ENCODE results near the gene IQGAP2.

IQGAP2 gene

GRCh38 chr5:76490960-76491359 lies 87.9 kb downstream of the IQGAP2 start:
- no peak overlapping the region for H3K4me3 ChIP-seq (ENCODE audit: low read length in 2 of 2)
- no peaks in the 10 kb centered on the region for H3K4me1 ChIP-seq (ENCODE audit: control insufficient read depth, insufficient read depth, low read length)
- peaks cover 0 to 4% of the 10 kb centered on the region in 2 donors for H3K9me3 ChIP-seq (ENCODE audit: control insufficient read depth in 2 of 2, low read length in 2 of 2)
- no peak overlapping the region for H3K9ac ChIP-seq (ENCODE audit: low read length in 2 of 2)
- H3K27ac ChIP-seq (ENCODE audit: low read length): no peak overlapping the region
- H3K27me3 ChIP-seq (ENCODE audit: control insufficient read depth in 1 of 2, insufficient read depth in 2 of 2, low read length in 2 of 2): no peaks in the 10 kb centered on the region
- no peaks in the 10 kb centered on the region for H3K36me3 ChIP-seq (ENCODE audit: control insufficient read depth in 2 of 2, insufficient read depth in 2 of 2, low read length in 2 of 2)

GRCh38 chr5:76492819-76493189 lies 89.7 kb downstream of the IQGAP2 start:
- H3K27ac ChIP-seq (ENCODE audit: low read length): no peak overlapping the region
- no peaks in the 10 kb centered on the region for H3K36me3 ChIP-seq (ENCODE audit: control insufficient read depth in 2 of 2, insufficient read depth in 2 of 2, low read length in 2 of 2)
- no peak overlapping the region for H3K4me3 ChIP-seq (ENCODE audit: low read length in 2 of 2)
- no peak overlapping the region for H3K9ac ChIP-seq (ENCODE audit: low read length in 2 of 2)
- H3K27me3 ChIP-seq (ENCODE audit: control insufficient read depth in 1 of 2, insufficient read depth in 2 of 2, low read length in 2 of 2): no peaks in the 10 kb centered on the region
- no peaks in the 10 kb centered on the region for H3K4me1 ChIP-seq (ENCODE audit: control insufficient read depth, insufficient read depth, low read length)
- peaks cover 0 to 4% of the 10 kb centered on the region in 2 donors for H3K9me3 ChIP-seq (ENCODE audit: control insufficient read depth in 2 of 2, low read length in 2 of 2)

- Histone ChIP-seq H3K9me3 (ENCODE audit: control insufficient read depth in 2 of 2, low read length in 2 of 2) (peaks cover 0 to 4% of the 10 kb centered on the region in 2 donors), H3K4me1 (ENCODE audit: control insufficient read depth, insufficient read depth, low read length) (no peaks in the 10 kb centered on the region), H3K36me3 (ENCODE audit: control insufficient read depth in 2 of 2, insufficient read depth in 2 of 2, low read length in 2 of 2) (no peaks in the 10 kb centered on the region), H3K27me3 (ENCODE audit: control insufficient read depth in 1 of 2, insufficient read depth in 2 of 2, low read length in 2 of 2) (no peaks in the 10 kb centered on the region), H3K4me3 (ENCODE audit: low read length in 2 of 2) (no peak overlapping the region), H3K27ac (ENCODE audit: low read length) (no peak overlapping the region), H3K9ac (ENCODE audit: low read length in 2 of 2) (no peak overlapping the region)
Measured at GRCh38 chr5:76493190-76493837, 90.2 kb downstream of the IQGAP2 start.

- Histone ChIP-seq H3K9me3 (ENCODE audit: control insufficient read depth in 2 of 2, low read length in 2 of 2) (peaks cover 0 to 4% of the 10 kb centered on the region in 2 donors), H3K9ac (ENCODE audit: low read length in 2 of 2) (no peak overlapping the region), H3K36me3 (ENCODE audit: control insufficient read depth in 2 of 2, insufficient read depth in 2 of 2, low read length in 2 of 2) (no peaks in the 10 kb centered on the region), H3K4me3 (ENCODE audit: low read length in 2 of 2) (no peak overlapping the region), H3K27ac (ENCODE audit: low read length) (no peak overlapping the region), H3K4me1 (ENCODE audit: control insufficient read depth, insufficient read depth, low read length) (no peaks in the 10 kb centered on the region), H3K27me3 (ENCODE audit: control insufficient read depth in 1 of 2, insufficient read depth in 2 of 2, low read length in 2 of 2) (no peaks in the 10 kb centered on the region)
Measured at GRCh38 chr5:76494201-76494600, 91.1 kb downstream of the IQGAP2 start.

GRCh38 chr5:76495870-76496269 lies 92.8 kb downstream of the IQGAP2 start:
- Histone ChIP-seq H3K9ac (ENCODE audit: low read length in 2 of 2) (no peak overlapping the region), H3K36me3 (ENCODE audit: control insufficient read depth in 2 of 2, insufficient read depth in 2 of 2, low read length in 2 of 2) (no peaks in the 10 kb centered on the region), H3K27me3 (ENCODE audit: control insufficient read depth in 1 of 2, insufficient read depth in 2 of 2, low read length in 2 of 2) (no peaks in the 10 kb centered on the region), H3K9me3 (ENCODE audit: control insufficient read depth in 2 of 2, low read length in 2 of 2) (peaks cover 0 to 4% of the 10 kb centered on the region in 2 donors), H3K4me1 (ENCODE audit: control insufficient read depth, insufficient read depth, low read length) (no peaks in the 10 kb centered on the region), H3K4me3 (ENCODE audit: low read length in 2 of 2) (no peak overlapping the region), H3K27ac (ENCODE audit: low read length) (no peak overlapping the region)

GRCh38 chr5:76497065-76497460 lies 94.0 kb downstream of the IQGAP2 start:
- Histone ChIP-seq H3K27ac (ENCODE audit: low read length) (no peak overlapping the region), H3K27me3 (ENCODE audit: control insufficient read depth in 1 of 2, insufficient read depth in 2 of 2, low read length in 2 of 2) (no peaks in the 10 kb centered on the region), H3K9ac (ENCODE audit: low read length in 2 of 2) (no peak overlapping the region), H3K36me3 (ENCODE audit: control insufficient read depth in 2 of 2, insufficient read depth in 2 of 2, low read length in 2 of 2) (no peaks in the 10 kb centered on the region), H3K9me3 (ENCODE audit: control insufficient read depth in 2 of 2, low read length in 2 of 2) (peaks cover 0 to 4% of the 10 kb centered on the region in 2 donors), H3K4me3 (ENCODE audit: low read length in 2 of 2) (no peak overlapping the region), H3K4me1 (ENCODE audit: control insufficient read depth, insufficient read depth, low read length) (no peaks in the 10 kb centered on the region)

GRCh38 chr5:76497986-76498717 lies 95.1 kb downstream of the IQGAP2 start:
- H3K27me3 ChIP-seq (ENCODE audit: control insufficient read depth in 1 of 2, insufficient read depth in 2 of 2, low read length in 2 of 2): no peaks in the 10 kb centered on the region
- H3K27ac ChIP-seq (ENCODE audit: low read length): no peak overlapping the region
- H3K4me1 ChIP-seq (ENCODE audit: control insufficient read depth, insufficient read depth, low read length): no peaks in the 10 kb centered on the region

GRCh38 chr5:76499507-76500161 lies 96.5 kb downstream of the IQGAP2 start:
- Histone ChIP-seq H3K27me3 (ENCODE audit: control insufficient read depth in 1 of 2, insufficient read depth in 2 of 2, low read length in 2 of 2) (no peaks in the 10 kb centered on the region), H3K27ac (ENCODE audit: low read length) (no peak overlapping the region), H3K4me1 (ENCODE audit: control insufficient read depth, insufficient read depth, low read length) (no peaks in the 10 kb centered on the region), H3K9ac (ENCODE audit: low read length in 2 of 2) (no peak overlapping the region), H3K4me3 (ENCODE audit: low read length in 2 of 2) (no peak overlapping the region), H3K36me3 (ENCODE audit: control insufficient read depth in 2 of 2, insufficient read depth in 2 of 2, low read length in 2 of 2) (no peaks in the 10 kb centered on the region), H3K9me3 (ENCODE audit: control insufficient read depth in 2 of 2, low read length in 2 of 2) (peaks cover 0 to 3% of the 10 kb centered on the region in 2 donors)

More at GRCh38 chr5:76497986-76498717, 95.1 kb downstream of the IQGAP2 start:
- no peaks in the 10 kb centered on the region for H3K9me3 ChIP-seq (ENCODE audit: control insufficient read depth in 2 of 2, low read length in 2 of 2)
- H3K4me3 ChIP-seq (ENCODE audit: low read length in 2 of 2): no peak overlapping the region
- H3K9ac ChIP-seq (ENCODE audit: low read length in 2 of 2): no peak overlapping the region
- no peaks in the 10 kb centered on the region for H3K36me3 ChIP-seq (ENCODE audit: control insufficient read depth in 2 of 2, insufficient read depth in 2 of 2, low read length in 2 of 2)

- peaks cover 0 to 3% of the 10 kb centered on the region in 2 donors for H3K9me3 ChIP-seq (ENCODE audit: control insufficient read depth in 2 of 2, low read length in 2 of 2)
- H3K4me1 ChIP-seq (ENCODE audit: control insufficient read depth, insufficient read depth, low read length): no peaks in the 10 kb centered on the region
- peaks cover 0 to 2% of the 10 kb centered on the region in 2 donors for H3K27me3 ChIP-seq (ENCODE audit: control insufficient read depth in 1 of 2, insufficient read depth in 2 of 2, low read length in 2 of 2)
- H3K4me3 ChIP-seq (ENCODE audit: low read length in 2 of 2): no peak overlapping the region
- no peaks in the 10 kb centered on the region for H3K36me3 ChIP-seq (ENCODE audit: control insufficient read depth in 2 of 2, insufficient read depth in 2 of 2, low read length in 2 of 2)
- H3K27ac ChIP-seq (ENCODE audit: low read length): no peak overlapping the region
- H3K9ac ChIP-seq (ENCODE audit: low read length in 2 of 2): no peak overlapping the region
Measured at GRCh38 chr5:76500633-76501393, 97.7 kb downstream of the IQGAP2 start.

- Histone ChIP-seq H3K4me1 (ENCODE audit: control insufficient read depth, insufficient read depth, low read length) (no peaks in the 10 kb centered on the region), H3K4me3 (ENCODE audit: low read length in 2 of 2) (no peak overlapping the region), H3K27ac (ENCODE audit: low read length) (no peak overlapping the region), H3K9me3 (ENCODE audit: control insufficient read depth in 2 of 2, low read length in 2 of 2) (peaks cover 0 to 3% of the 10 kb centered on the region in 2 donors), H3K9ac (ENCODE audit: low read length in 2 of 2) (no peak overlapping the region), H3K27me3 (ENCODE audit: control insufficient read depth in 1 of 2, insufficient read depth in 2 of 2, low read length in 2 of 2) (peaks cover 0 to 2% of the 10 kb centered on the region in 2 donors), H3K36me3 (ENCODE audit: control insufficient read depth in 2 of 2, insufficient read depth in 2 of 2, low read length in 2 of 2) (no peaks in the 10 kb centered on the region)
Measured at GRCh38 chr5:76503929-76504328, 100.8 kb downstream of the IQGAP2 start.

Measured in stomach smooth muscle (tissue), 2 donors.